ENCODE data around the gene GLE1.
A peak's percentile ranks its signal among the peaks of the same experiment; 100 is the strongest.

- TF ChIP-seq POLR2A (IDR thresholded peaks at IDR 0.05; ENCODE audit: low read length) (peak; percentile 84), GATA1 (IDR thresholded peaks at IDR 0.05; ENCODE audit: low read depth, low read length) (no peak)
These were observed 48.5 kb upstream of the GLE1 start, which contains the start of gene ODF2 for GRCh38 chr9:128455849-128456612.
